ENCODE data around the gene SPEF1. TPM values are rescaled to one million over a fixed set of nuclear protein-coding genes. Genes with fewer than 3 reads are reported as not detected.

Gene SPEF1
- total and polyA plus RNA-seq, 2 of the 13 experiments (the other 11 are each of a cell fraction or from before 2014, with no cell fraction given), result 0.11 to 0.27 TPM

GRCh38 chr20:3811467-3812258 is 30.4 kb upstream of the SPEF1 start (continued):
- TF ChIP-seq ZNF670 (CRISPR knock-in tag; IDR thresholded peaks at IDR 0.05; ENCODE audit: borderline replicate concordance) (peak; percentile 64; the same call in 1 of the 2 replicates), NFIB (CRISPR knock-in tag; IDR thresholded peaks at IDR 0.05; ENCODE audit: borderline replicate concordance) (no peak), SCMH1 (CRISPR knock-in tag; IDR thresholded peaks at IDR 0.05; ENCODE audit: borderline replicate concordance) (no peak), ONECUT2 (CRISPR knock-in tag; IDR thresholded peaks at IDR 0.05) (no peak), SMYD3 (CRISPR knock-in tag; IDR thresholded peaks at IDR 0.05) (peak; percentile 51; the same call in 1 of the 2 replicates), ZFY (CRISPR knock-in tag; IDR thresholded peaks at IDR 0.05) (peak; percentile 96), ZBTB3 (CRISPR knock-in tag; IDR thresholded peaks at IDR 0.05; ENCODE audit: borderline replicate concordance, low read depth) (no peak), DNMT1 (CRISPR knock-in tag; IDR thresholded peaks at IDR 0.05) (0 out of 2 replicates have a peak, but pooled peaks have one; percentile 15), ZNF598 (CRISPR knock-in tag; IDR thresholded peaks at IDR 0.05; ENCODE audit: borderline replicate concordance) (0 out of 2 replicates have a peak, but pooled peaks have one; percentile 38), GATAD1 (CRISPR knock-in tag; IDR thresholded peaks at IDR 0.05) (peak; percentile 82), ZNF572 (CRISPR knock-in tag; IDR thresholded peaks at IDR 0.05) (peak; percentile 97), ZFP41 (CRISPR knock-in tag; IDR thresholded peaks at IDR 0.05; ENCODE audit: borderline replicate concordance) (peak; percentile 92; the same call in 1 of the 2 replicates), ZNF264 (CRISPR knock-in tag; IDR thresholded peaks at IDR 0.05) (peak; percentile 96), MAFG (CRISPR knock-in tag; IDR thresholded peaks at IDR 0.05) (no peak), SIX4 (CRISPR knock-in tag; IDR thresholded peaks at IDR 0.05) (peak; percentile 45; the same call in 1 of the 2 replicates), ZNF749 (CRISPR knock-in tag; IDR thresholded peaks at IDR 0.05; ENCODE audit: borderline replicate concordance) (peak; percentile 89; the same call in 1 of the 2 replicates), ZMYM3 (CRISPR knock-in tag; IDR thresholded peaks at IDR 0.05) (peak; percentile 83), NAIF1 (CRISPR knock-in tag; IDR thresholded peaks at IDR 0.05; ENCODE audit: borderline replicate concordance) (peak; percentile 78; the same call in 1 of the 2 replicates), TBX3 (IDR thresholded peaks at IDR 0.05; ENCODE audit: borderline replicate concordance) (no peak), SRSF1 (optimal IDR thresholded peaks at IDR 0.05; ENCODE audit: low read depth, low read length) (peak; percentile 87), SSRP1 (CRISPR knock-in tag; IDR thresholded peaks at IDR 0.05) (peak; percentile 86), GABPB1 (CRISPR knock-in tag; IDR thresholded peaks at IDR 0.05) (peak; percentile 91), ZNF7 (CRISPR knock-in tag; IDR thresholded peaks at IDR 0.05) (no peak), ZNF17 (CRISPR knock-in tag; IDR thresholded peaks at IDR 0.05) (no peak)
- TF ChIP-seq, protein P1, sequence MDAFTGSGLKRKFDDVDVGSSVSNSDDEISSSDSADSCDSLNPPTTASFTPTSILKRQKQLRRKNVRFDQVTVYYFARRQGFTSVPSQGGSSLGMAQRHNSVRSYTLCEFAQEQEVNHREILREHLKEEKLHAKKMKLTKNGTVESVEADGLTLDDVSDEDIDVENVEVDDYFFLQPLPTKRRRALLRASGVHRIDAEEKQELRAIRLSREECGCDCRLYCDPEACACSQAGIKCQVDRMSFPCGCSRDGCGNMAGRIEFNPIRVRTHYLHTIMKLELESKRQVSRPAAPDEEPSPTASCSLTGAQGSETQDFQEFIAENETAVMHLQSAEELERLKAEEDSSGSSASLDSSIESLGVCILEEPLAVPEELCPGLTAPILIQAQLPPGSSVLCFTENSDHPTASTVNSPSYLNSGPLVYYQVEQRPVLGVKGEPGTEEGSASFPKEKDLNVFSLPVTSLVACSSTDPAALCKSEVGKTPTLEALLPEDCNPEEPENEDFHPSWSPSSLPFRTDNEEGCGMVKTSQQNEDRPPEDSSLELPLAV (CRISPR knock-in tag; conservative IDR thresholded peaks at IDR 0.05; ENCODE audit: low read depth), result no peak
- TF ChIP-seq, protein P2, sequence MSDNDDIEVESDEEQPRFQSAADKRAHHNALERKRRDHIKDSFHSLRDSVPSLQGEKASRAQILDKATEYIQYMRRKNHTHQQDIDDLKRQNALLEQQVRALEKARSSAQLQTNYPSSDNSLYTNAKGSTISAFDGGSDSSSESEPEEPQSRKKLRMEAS (IDR thresholded peaks at IDR 0.05), result peak; percentile 100
